Glutamatergic neuron (in vitro differentiated cells): ENCODE measurements around the gene KIAA1958. TPM values are rescaled to one million over a fixed set of nuclear protein-coding genes. Genes with fewer than 3 reads are reported as not detected.
A peak's percentile ranks its signal among the peaks of the same experiment; 100 is the strongest.
"Not testable (repeated sequence)": the region's sequence is repeated elsewhere in the genome, so short reads cannot be mapped to it uniquely, and the experiment has no call there.

Experiments
- DNase-seq: peaks from one replicate; pipeline ENCODE4 v3.0.0; 2022
- H3K27ac Mint-ChIP-seq: one replicate; pipeline ENCODE4 v1.8.0; 2020; ENCODE audit warnings: mild to moderate bottlenecking, mixed read lengths, inconsistent platforms; ENCODE audit not compliant: unreplicated experiment
- H3K27me3 Mint-ChIP-seq: one replicate; pipeline ENCODE4 v1.8.0; 2020; ENCODE audit warnings: mild to moderate bottlenecking, moderate library complexity, mixed read lengths, inconsistent platforms; ENCODE audit not compliant: unreplicated experiment
- H3K36me3 Mint-ChIP-seq: one replicate; pipeline ENCODE4 v1.8.0; 2020; ENCODE audit warnings: mild to moderate bottlenecking, mixed read lengths, inconsistent platforms; ENCODE audit not compliant: unreplicated experiment
- H3K4me1 Mint-ChIP-seq: one replicate; pipeline ENCODE4 v1.8.0; 2020; ENCODE audit warnings: mild to moderate bottlenecking, low read depth, mixed read lengths, inconsistent platforms; ENCODE audit not compliant: unreplicated experiment
- H3K4me3 Mint-ChIP-seq: one replicate; pipeline ENCODE4 v1.8.0; 2020; ENCODE audit warnings: mild to moderate bottlenecking, mixed read lengths, inconsistent platforms; ENCODE audit not compliant: unreplicated experiment
- H3K9me3 Mint-ChIP-seq: one replicate; pipeline ENCODE4 v1.8.0; 2020; ENCODE audit warnings: mild to moderate bottlenecking, moderate library complexity, mixed read lengths, inconsistent platforms; ENCODE audit not compliant: unreplicated experiment
- CTCF ChIP-seq: fragments of 200-600 bp; sonication (generic); IDR thresholded peaks from one replicate; pipeline ENCODE4 v1.5.0; 2021; ENCODE audit not compliant: partially characterized antibody, unreplicated experiment
- total RNA-seq: library from RNA; stranded (reverse); fragmentation: NEBNext Ultra II Directional; extraction: Animal tissue kit (Norgen Biotek cat#: 25700); gene quantifications from one replicate; pipeline ENCODE4 v1.2.1, GENCODE V29; 2021; ENCODE audit not compliant: unreplicated experiment

Gene KIAA1958
- total RNA-seq, 1 donor from 2014 or later = 48.6 TPM

- Mint-ChIP-seq H3K9me3 (no peaks in the 10 kb centered on the region), H3K4me1 (peaks cover 8% of the 10 kb centered on the region), H3K27me3 (no peaks in the 10 kb centered on the region), H3K4me3 (no peak overlapping the region), H3K27ac (peak overlapping the region; percentile 19), H3K36me3 (no peaks in the 10 kb centered on the region)
- DNase-seq = no peak
- no peak for TF ChIP-seq CTCF
Observed at GRCh38 chr9:112506571-112506970, 19.9 kb downstream of the KIAA1958 start.

GRCh38 chr9:112507001-112507680 lies 20.5 kb downstream of the KIAA1958 start:
- peak overlapping the region; percentile 28 for H3K27ac Mint-ChIP-seq
- H3K27me3 Mint-ChIP-seq = no peaks in the 10 kb centered on the region
- peaks cover 8% of the 10 kb centered on the region for H3K4me1 Mint-ChIP-seq
- no peaks in the 10 kb centered on the region for H3K36me3 Mint-ChIP-seq
- TF ChIP-seq CTCF = no peak
- no peaks in the 10 kb centered on the region for H3K9me3 Mint-ChIP-seq
- no peak overlapping the region for H3K4me3 Mint-ChIP-seq
- no peak for DNase-seq

- no peak for DNase-seq
- Mint-ChIP-seq H3K4me1 (peaks cover 11% of the 10 kb centered on the region), H3K9me3 (peaks cover 4% of the 10 kb centered on the region), H3K36me3 (no peaks in the 10 kb centered on the region), H3K27me3 (no peaks in the 10 kb centered on the region), H3K27ac (peak overlapping the region; percentile 77), H3K4me3 (peak overlapping the region; percentile 26)
- no peak for TF ChIP-seq CTCF
Observed at GRCh38 chr9:112508377-112508776, 21.8 kb downstream of the KIAA1958 start.

GRCh38 chr9:112512377-112512776 lies 25.8 kb downstream of the KIAA1958 start:
- H3K4me1 Mint-ChIP-seq = peaks cover 14% of the 10 kb centered on the region
- DNase-seq, H3K4me3 Mint-ChIP-seq, H3K36me3 Mint-ChIP-seq, H3K9me3 Mint-ChIP-seq, H3K27me3 Mint-ChIP-seq: not testable (repeated sequence)
- peak overlapping the region; percentile 63 for H3K27ac Mint-ChIP-seq

GRCh38 chr9:112516769-112517168 lies 30.1 kb downstream of the KIAA1958 start:
- no peak overlapping the region for H3K4me3 Mint-ChIP-seq
- no peaks in the 10 kb centered on the region for H3K36me3 Mint-ChIP-seq
- H3K27ac Mint-ChIP-seq = peak overlapping the region; percentile 20
- H3K9me3 Mint-ChIP-seq = peaks cover 14% of the 10 kb centered on the region
- H3K4me1 Mint-ChIP-seq = peaks cover 40% of the 10 kb centered on the region
- DNase-seq = no peak
- H3K27me3 Mint-ChIP-seq = peaks cover 9% of the 10 kb centered on the region
- TF ChIP-seq CTCF = no peak
